ENCODE results near the gene SLC39A13.

SLC39A13 gene

DNA sequence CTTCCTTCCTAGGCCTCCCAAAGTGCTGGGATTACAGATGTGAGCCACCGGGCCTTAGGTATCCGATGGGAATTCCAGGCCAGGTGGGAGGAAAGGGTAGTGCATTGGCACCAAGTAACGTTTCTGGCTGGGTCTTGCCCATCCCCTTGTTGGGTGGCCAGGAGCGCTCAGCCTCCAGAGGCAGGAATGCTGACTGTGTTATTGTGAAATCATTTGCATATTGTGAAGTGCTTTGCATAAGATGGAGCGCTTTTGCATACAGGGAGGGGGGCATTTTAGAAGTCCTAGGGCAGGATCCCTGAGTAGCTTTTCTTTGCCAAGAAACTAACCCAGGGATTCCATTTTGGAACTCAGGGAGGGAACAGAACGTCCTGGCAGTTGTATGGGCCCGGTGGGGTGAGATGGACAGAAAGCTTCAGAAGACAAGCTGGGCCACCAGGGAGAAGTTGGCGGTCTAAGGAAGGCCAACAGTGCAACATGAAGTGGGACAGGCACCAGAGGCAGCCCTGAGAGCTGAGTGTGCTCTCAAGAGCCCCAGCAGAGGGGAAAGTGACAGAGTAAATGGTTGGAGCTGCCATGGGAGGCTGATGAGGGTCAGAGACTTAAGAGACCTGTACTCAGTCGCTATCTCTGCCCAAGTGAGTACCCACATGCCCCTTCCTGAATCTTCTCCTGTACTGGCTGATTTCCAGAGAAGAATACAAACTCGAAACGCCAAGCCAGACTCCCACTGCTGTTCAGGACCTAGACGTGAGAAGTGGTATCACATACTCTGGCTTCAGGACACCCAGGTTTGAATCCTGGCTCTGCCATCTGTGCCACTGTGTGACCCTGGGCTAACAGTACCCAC, 1.3 kb upstream of the SLC39A13 start:
- DNase-seq = peak; percentile 38

DNA sequence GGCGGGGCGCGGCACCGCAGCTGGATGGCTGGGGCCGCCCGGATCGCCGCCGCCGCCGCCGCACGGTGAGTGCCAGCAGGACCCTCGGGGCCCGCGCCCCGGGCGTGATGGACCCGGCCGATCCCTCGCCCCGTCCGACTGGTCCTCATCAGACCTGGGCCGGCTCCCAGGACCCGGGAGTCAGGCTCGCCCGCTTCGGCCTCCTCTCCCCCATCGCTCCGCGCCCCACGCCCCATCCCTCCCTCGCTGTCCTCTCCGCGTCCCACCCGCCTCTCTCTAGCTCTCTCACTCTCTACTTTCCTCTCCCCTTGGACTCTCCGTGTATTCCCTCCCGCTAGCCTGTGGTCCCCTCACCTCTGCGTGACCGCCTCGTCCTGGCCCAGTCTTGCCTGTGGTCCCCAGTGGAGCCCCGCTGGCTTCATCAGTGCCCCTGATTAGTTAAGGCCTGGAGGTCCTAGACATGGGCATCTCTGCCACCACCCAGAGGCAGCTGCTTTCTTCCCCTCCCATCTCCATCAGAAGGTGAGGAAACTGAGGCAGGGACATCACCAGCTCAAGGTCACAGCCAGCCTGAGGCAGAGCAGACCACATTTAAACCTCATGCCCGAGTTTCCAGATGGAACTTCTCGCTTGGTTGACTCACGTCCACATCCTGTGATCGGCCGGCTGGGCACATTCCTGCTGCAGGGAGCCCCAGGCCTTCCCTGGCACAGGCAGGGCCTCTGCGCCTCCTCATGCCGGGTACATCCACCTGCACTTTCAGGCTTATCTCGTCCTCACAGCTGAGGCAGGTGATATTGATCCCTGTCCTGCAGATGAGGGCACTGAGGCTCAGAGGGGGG, 429 bp downstream of the SLC39A13 start:
- peak; percentile 13 for DNase-seq

DNA sequence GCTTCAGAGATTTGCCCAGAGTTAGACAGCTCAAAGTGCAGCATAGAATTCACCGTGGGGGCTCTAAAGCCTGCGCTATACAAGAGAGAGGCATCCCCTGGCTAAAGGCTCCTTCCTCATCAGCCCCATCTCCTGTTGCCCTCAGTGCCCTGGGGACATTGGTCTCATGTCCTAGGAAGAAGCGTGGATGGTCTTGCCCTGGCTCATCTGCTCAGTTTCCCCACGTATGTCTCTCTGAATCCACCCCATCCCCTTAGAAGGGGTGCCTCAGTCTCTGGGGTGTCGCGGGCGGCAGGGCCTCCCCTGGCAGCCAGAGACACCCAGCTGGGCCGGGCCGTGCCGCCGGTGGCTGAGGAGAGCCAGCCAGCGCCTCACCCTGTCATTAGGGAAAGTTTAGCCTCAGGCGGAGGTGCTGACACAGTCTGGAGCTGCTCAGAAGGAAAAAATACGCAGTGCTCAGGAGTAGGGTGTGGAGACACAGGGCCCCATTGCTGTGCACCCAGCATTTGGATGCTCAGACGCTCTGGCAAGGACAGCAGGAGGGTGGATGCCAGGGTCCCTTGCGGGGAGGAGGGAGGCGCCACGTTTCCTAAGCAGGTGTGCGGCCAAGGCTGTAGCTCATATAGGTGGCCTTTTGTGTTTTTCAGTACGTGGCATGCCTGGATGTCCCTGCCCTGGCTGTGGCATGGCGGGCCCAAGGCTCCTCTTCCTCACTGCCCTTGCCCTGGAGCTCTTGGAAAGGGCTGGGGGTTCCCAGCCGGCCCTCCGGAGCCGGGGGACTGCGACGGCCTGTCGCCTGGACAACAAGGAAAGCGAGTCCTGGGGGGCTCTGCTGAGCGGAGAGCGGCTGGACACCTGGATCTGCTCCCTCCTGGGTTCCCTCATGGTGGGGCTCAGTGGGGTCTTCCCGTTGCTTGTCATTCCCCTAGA, 1.3 kb downstream of the SLC39A13 start:
- no peak for DNase-seq

DNA sequence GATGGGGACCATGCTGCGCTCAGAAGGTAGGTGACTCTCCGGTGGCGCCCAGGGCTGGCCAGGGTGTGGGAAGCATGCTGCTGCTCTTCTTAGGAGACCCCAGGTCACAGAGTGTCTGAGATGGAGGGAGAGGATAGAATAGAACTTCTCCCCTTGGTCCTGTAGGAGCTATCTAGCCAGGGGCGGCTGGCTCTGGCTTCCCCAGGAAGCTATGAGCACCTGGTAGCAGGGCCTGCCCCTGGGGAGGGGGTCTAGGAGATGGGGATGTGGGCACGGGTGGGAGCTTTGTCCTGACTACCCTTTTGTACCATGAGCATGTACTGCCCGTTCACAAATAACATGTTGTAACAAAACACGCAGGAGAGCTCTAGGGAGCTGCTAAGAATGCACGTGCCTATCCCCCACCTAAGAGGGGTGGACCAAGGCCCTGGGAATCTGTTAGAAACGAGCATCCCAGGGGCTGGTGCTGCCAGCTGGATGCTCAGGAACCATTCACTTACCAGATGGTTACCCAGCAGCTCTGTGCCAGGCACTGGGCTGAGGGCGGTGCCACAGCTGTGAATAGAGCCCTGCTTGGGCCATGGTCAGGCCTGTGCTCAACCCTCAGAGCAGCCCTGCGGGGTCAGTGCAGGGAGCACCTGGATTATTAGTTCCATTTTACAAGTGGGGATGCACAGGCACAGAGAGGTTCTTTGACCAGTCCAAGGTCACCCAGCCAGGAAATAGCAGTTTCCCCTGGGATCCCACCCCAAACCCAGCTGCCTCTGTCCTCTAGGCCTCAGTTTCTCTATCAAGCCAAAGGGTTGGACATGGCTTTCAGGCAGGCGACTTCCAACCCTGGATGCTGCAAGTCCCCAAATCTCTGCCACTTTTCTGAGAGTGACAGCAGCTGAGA, 2.2 kb downstream of the SLC39A13 start:
- DNase-seq = no peak

DNA sequence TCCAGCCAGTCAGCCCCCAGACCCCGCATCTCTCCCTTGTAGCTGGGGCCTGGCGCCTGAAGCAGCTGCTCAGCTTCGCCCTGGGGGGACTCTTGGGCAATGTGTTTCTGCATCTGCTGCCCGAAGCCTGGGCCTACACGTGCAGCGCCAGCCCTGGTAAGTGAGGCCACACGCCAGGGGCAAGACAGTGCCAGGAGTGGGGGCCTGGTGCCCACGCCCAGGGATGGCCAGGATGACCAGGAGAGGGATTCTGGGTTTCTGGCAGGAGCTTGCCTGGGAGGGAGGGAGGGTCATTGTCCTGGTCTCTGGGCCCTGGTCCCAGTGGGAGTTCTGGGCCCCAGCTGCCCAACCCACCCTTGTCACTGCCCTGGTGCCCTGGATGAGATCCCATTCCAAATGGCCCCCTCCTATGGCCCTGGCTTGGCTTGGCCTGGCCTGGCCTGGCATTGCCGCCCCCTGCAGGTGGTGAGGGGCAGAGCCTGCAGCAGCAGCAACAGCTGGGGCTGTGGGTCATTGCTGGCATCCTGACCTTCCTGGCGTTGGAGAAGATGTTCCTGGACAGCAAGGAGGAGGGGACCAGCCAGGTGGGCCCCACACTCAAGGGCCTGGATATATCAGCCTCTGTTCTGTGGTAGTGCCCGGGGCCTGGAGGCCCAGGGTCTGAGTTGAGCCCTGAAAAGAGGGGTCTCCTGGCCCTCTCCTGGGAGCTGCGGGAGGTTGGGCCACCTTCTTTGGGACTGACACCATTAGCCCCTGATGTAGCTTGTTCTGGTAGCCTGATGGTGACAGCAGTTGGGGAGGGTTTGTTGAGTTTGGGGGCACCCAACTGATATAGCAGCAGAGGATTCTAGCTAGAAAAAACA, 3.7 kb downstream of the SLC39A13 start:
- DNase-seq = peak; percentile 46

DNA sequence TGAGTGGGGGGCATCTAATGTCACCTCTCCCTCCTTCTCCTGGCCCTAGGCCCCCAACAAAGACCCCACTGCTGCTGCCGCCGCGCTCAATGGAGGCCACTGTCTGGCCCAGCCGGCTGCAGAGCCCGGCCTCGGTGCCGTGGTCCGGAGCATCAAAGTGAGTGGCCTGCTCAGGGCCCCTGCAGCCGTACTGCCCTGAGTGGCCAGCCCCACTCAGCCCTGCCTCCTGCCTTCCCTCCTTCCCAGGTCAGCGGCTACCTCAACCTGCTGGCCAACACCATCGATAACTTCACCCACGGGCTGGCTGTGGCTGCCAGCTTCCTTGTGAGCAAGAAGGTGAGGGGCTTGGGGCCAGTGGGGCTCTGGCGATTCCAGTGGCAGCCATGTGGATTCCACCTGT, 5.0 kb downstream of the SLC39A13 start:
- no peak for DNase-seq

DNA sequence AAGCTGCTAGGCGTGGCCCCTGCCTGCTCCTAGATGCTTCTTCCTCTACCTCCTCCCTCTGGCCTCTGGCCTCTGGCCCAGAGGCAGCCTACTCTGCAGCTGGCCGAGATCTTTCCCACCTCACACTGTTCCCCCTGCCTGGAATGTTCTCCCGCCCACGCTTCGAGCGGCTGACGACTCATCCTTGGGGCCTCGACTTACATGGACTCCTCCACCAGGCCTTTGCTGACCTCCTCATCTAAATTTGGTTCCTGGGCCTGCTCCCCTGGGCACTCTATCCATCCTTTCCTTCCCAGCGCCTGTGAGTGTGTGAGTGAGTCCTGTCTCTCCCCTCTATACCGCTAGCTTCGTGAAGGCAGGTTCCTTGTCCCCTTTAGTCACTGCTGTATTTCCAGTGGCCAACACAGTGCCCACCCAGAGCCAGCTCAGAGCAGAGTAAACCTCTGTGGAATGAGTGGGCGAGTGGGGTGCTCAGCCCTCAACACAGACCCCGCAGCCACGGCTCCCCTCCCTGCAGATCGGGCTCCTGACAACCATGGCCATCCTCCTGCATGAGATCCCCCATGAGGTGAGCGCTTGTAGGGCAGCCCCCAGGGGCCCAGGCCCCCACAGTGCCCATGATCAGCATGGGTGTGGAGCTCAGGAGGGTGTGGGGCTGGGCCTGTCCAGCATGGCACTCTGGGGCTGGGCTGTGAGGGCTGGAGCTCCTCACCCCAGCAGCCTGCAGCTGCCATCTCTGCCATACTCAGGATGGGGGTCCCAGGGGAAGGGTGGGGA, 5.7 kb downstream of the SLC39A13 start:
- DNase-seq = no peak

DNA sequence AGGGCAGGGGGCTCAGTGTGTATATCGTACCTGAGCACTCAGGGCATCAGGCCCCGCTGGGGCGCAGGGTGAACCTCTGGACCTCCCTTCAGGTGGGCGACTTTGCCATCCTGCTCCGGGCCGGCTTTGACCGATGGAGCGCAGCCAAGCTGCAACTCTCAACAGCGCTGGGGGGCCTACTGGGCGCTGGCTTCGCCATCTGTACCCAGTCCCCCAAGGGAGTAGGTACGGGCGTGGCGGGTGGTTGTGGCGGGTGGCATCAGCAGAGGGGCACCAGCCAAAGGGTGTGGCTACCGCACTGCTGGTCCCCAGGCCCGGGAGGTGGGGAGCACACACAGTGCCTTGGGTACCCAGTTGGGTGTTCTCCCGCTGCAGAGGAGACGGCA, 6.3 kb downstream of the SLC39A13 start:
- no peak for DNase-seq

DNA sequence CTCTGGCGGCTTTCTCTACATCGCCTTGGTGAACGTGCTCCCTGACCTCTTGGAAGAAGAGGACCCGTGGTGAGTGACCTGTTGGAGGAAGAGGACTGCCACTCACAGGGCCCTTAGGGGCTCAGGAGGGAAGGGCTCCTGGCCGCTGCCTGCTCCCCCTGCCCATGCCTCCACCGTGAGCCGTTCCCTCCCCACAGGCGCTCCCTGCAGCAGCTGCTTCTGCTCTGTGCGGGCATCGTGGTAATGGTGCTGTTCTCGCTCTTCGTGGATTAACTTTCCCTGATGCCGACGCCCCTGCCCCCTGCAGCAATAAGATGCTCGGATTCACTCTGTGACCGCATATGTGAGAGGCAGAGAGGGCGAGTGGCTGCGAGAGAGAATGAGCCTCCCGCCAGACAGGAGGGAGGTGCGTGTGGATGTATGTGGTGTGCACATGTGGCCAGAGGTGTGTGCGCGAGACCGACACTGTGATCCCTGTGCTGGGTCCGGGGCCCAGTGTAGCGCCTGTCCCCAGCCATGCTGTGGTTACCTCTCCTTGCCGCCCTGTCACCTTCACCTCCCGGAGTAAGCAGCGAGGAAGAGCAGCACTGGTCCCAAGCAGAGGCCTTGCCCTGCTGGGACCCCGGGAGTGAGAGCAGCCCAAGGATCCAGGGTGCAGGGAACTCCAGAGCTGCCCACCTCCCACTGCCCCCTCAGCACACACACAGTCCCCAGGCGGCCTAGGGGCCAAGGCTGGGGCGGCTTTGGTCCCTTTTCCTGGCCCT, 6.9 kb downstream of the SLC39A13 start:
- no peak for DNase-seq

DNA sequence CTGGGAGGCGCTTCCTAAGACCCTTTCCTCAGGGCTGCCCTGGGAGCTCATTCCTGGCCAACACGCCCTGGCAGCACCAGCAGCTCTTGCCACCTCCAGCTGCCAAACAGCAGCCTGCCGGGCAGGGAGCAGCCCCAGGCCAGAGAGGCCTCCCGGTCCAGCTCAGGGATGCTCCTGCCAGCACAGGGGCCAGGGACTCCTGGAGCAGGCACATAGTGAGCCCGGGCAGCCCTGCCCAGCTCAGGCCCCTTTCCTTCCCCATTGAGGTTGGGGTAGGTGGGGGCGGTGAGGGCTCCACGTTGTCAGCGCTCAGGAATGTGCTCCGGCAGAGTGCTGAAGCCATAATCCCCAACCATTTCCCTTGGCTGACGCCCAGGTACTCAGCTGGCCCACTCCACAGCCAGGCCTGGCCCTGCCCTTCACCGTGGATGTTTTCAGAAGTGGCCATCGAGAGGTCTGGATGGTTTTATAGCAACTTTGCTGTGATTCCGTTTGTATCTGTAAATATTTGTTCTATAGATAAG, 7.6 kb downstream of the SLC39A13 start:
- DNase-seq = no peak

DNA sequence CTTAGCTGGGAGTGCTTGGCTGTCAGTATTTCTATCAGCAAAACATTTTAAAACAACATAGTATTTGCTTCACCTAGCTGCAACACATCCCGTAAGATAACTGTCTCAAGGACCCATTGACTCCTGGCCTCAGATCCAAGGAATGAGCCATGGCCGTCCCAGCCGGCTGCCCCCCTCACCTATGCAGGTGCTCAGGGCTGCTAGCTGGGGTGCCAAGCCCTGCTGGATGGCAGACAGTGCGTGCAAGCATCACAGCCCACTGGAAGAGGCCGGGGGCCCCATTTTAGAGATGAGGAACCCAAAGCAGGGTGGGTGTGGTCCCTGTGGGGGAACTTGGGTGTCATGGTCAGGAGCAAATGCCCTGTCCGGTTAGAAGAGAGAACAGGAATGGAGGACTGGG, 9.3 kb downstream of the SLC39A13 start:
- no peak for DNase-seq

DNA sequence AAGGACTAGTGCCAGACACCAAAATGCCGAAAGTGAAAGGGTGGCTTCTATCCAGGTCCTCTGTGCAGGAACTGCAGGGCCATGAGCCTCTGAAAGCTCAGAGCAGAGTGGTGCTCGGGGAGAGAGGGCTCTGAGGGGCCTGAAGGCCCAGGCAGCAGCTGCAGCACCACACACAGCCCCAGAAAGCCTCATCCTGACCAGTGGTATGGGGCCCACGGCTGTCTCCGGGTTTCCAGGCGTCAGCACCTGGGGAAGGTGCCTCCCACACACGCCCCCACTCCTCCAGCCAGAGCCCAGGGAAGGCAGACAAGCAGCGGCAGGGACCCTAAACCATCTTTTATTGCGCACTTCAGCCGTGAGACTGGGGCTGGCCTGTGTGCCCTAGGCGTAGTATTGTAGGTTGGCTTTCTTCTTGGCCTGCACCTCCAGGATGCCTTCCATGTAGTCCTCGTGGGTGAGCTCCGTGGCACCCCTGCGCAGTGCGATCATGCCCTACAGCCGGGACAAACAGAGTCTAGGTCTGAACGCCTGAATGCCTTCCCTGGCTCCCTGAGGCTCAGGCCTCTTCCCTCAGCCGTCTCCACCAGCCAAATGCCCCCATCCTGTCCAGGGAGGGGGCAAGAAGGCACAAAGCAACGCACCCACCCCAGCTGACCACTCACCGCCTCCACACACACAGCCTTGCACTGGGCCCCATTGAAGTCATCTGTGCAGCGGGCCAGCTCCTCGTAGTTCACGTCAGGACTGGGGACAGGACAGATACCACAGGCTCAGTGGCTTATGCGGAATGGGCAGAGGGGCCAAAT, 10.3 kb downstream of the SLC39A13 start:
- no peak for DNase-seq

DNA sequence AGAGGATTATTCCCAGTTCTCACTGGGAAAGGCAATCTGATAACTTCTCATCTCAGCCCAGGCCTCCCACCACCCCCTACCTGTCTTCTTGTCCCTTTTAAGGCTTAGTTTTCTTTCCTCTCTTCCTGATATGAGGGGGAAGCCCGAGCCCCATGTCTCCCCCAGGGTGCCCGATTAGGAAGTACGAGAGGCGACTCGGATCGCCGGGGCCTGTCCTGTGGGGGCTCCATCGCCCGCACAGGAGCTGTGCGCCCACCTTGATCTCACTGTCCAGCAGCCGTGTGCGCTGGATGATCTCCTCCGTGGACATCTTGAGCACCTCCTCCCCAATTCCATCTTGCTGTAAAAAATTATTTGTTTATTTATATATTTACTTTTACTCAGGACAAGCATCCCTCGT, 17.2 kb downstream of the SLC39A13 start:
- no peak for DNase-seq

DNA sequence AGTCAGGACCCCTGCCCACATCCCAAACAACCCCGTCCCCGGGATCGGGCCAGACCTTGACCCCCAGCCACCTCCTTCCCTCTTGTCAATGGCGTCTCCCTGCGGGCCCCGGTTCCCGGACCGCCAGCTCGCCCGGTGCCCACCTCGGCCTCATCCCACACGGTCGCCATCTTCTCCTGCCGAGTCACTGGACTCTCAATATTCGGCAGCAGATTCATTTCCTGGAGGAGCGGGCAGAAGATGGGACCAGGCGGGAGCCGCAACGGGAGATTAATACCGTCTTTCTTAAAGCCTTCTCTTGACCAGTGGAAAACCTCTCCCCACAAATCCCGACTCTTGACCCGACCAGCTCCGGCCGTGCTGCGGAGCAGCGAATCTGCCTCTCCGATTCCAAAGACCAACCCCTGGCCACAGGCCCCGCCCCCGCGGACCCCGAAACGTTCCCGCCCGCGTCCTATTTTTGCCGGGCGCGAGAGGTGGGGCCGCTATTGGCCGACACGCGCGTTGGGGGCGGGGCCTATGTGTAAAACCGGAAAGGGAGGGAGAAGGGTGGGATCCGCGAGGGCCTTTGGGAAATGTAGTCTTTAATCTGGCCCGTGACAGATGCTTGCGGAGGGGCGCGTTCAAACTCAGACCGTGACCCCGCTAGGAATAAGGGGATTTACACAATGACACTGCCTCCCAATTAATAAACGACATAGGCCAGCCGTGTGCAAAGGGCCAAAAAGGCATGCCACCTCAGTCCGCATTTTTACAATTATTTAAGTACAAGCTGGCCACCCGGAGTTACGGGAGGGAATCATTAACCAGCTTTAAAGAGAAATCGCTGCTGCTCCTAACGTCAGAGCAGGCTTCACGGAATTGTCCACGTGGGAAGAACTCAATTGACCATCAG, 17.9 kb downstream of the SLC39A13 start, which contains the start of gene PSMC3:
PSMC3 (minus strand) TSS at position 378 of the 895 bp plus-strand sequence; CDS start at position 218, 160 bp downstream.
- peak; percentile 92 for DNase-seq

DNA sequence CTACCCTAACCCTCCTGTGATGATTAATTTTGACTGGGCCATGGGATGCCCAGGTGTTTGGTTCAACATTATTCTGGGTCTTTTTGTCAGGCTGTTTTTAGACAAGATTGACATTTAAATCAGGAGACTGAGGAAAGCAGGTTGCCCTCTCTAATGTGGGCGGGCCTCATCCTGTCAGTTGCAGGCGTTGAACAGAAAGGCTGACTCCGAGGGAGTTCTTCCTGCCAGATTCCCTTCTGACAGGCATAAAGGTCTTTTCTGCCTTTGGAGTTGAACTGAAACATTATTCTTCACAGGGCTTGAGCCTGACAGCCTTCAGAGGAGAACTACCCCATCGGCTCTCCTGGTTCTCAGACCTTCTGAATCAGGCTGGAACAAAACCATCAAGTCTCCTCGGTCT, 22.1 kb downstream of the SLC39A13 start:
- no peak for DNase-seq

DNA sequence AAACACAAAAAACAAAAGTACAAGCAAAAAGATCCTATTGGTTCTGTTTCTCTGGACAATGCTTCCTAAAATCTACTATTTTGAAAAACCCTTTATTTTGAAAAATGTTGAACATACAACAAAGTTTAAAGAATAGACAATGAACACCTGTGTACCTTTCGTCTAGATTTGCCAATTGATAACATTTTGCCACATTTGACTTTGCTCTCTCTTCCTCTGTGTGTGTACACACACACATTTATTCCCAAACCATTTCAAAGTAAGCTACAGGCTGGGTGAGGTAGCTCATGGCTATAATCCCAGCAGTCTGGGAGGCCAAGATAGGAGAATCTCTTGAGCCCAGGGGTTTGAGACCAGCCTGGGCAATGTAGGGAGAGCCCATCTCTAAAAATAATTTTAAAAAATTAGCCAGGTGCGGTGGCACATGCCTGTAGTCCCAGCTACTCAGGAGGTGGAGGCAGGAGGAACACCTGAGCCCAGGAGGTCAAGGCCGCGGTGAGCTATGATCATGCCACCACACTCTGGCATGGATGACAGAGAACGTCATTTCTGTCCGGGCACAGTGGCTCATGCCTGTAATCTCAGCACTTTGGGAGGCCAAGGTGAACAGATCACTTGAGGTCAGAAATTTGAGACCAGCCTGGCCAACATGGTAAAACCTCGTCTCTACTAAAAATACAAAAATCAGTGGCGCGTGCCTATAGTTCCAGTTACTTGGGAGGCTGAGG, 23.1 kb downstream of the SLC39A13 start:
- no peak for DNase-seq

Measured in MV-4-11 (cell line).